Ramos (cell line): ENCODE measurements around the gene SLC22A15.
"Not testable (repeated sequence)": the region's sequence is repeated elsewhere in the genome, so short reads cannot be mapped to it uniquely, and the experiment has no call there.

Source experiments
- in situ Hi-C: fragments of 300-500 bp; cut with MboI; formaldehyde crosslinking; loops from one replicate; pipeline ENCODE4 v1.14.3; 2022; ENCODE audit warnings: low sequenced_read_pairs; ENCODE audit not compliant: unreplicated experiment

Gene SLC22A15

GRCh38 chr1:116024626-116025025 lies 48.3 kb downstream of the SLC22A15 start:
- in situ Hi-C loops, result no loop called here

- in situ Hi-C loops, result no loop called here
These were observed 50.3 kb downstream of the SLC22A15 start for GRCh38 chr1:116026631-116027030.

GRCh38 chr1:116031302-116031835 lies 55.1 kb downstream of the SLC22A15 start:
- in situ Hi-C loops, result no loop called here

DNA sequence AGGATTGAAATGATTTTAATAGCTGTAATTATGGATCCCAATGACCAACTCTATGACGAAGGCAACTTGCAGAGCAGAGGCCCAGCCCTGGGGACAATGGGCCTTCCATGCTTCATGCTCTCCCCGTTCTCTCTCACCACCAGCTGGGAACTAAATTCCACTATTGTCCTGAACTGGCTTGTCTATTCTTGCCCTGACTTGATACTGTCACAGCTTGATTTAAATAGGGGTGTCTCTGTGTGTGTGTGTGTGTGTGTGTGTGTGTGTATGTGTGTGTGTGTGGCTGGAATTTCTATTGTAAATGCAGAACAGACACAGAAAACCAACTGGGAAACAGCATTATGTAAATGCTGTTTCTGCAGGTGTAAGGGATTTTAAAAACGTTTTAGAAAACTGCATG lies 57.0 kb downstream of the SLC22A15 start:
- in situ Hi-C loops, result no loop called here

DNA sequence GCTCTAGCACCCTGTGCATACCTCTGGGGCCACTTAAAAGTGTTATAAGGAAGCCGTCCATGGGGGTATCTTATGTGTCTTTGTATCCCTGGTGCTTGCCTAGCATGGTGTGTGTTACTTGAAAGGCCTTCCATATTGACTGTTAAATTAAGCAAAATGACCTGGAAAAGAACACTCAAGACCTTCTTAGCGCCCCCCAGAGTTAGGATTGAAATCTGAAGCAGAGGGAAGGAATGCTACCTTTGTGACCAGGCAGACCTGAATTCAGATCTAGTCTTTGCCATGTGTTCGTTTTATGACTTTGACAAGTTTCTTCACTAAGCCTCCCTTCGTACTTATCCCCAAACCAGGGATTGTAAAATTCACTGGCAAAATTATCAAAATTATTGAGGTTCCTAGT lies 59.9 kb downstream of the SLC22A15 start:
- in situ Hi-C loops, result no loop called here

- in situ Hi-C loops, result no loop called here
These were observed 62.4 kb downstream of the SLC22A15 start for GRCh38 chr1:116038679-116039078.

- in situ Hi-C loops, result no loop called here
These were observed 67.8 kb downstream of the SLC22A15 start for GRCh38 chr1:116044071-116044470.

- in situ Hi-C loops, result not testable (repeated sequence)
These were observed 70.6 kb downstream of the SLC22A15 start for GRCh38 chr1:116046933-116047332.

- in situ Hi-C loops, result not testable (repeated sequence)
These were observed 75.6 kb downstream of the SLC22A15 start for GRCh38 chr1:116051896-116052295.

- in situ Hi-C loops, result no loop called here
These were observed 85.9 kb downstream of the SLC22A15 start for GRCh38 chr1:116062201-116062600.

DNA sequence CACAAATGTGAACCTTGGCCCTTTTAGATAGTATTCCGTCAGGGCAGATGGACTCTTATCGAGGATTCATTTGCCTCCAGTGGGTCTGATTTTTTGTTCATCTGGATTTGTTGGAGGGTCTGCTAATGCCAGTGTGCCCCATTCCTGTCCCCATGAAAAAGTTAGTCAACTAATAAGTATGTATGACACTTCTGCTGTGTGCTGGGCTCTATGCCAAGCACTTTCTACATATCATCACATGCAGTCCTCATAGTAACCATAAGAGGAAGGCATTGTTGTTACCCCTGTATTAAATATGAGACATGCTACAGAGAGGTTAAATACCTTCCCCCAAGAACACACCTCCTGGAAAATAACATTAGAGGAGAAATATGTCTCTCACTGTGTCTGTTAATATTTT lies 88.3 kb downstream of the SLC22A15 start:
- in situ Hi-C loops, result no loop called here

DNA sequence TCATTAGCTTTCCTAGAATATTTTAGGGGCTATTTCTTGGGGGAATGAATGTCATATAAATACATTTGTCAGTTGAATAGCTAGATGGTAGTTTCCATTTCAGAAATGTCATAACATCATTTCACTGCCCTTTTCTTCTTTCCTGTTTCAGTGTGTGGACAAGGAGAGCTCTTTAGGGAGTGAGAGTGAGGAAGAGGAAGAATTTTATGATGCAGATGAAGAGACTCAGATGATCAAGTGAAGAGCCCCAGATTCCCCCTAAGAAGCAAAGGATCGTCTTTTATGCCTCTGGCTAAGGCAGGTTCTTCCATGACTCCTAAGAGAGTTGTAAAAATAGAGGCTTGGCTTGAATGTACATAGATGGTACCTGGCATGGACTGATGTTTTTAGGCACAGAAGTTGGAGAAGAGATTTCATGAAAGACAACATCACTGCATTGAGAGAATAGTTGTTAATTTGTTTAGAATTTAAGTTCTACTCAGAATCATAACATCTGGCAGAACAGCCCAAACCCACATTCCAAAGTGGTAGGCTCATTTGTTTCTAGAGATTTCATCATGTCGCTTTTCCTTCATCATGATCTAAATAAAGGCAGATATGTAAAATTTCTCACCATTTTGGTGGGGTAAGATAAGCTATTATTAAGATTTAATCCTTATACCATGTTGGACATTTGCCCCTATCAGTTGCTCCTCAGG lies 90.7 kb downstream of the SLC22A15 start:
- in situ Hi-C loops, result no loop called here

DNA sequence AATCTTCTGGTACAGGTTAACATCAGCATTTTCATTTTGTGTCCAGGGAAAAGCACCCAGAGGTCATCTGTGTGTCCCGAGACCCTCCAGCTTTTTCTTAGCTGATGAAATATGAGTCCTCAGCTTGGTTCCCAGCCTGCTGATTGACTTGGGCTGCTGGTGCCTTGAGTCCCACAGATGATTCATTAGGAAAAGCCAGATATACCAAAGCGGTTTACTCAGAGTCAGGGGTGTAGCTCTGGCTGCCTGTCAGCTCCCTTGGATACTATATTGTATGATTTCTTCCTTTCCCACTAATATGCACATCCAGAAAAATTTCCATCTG lies 91.2 kb downstream of the SLC22A15 start:
- in situ Hi-C loops, result no loop called here

DNA sequence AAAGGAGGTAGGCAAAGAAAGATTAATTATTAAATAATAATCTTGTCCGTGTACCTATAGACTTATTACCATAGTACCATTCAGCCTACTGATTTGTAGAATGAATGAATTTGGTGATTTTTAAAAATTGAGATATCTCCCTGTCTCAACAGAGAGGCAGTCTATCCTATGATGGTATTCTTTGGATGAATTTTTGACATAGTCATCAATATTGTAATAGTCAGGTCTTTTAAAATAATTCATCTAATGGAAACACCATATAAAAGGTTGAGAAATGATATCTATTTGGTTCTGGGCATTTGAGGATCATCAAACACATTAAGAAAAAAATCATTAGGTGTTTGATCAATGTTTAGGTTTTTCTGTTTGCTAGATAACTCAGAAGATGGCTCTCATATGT lies 99.3 kb downstream of the SLC22A15 start:
- in situ Hi-C loops, result no loop called here

DNA sequence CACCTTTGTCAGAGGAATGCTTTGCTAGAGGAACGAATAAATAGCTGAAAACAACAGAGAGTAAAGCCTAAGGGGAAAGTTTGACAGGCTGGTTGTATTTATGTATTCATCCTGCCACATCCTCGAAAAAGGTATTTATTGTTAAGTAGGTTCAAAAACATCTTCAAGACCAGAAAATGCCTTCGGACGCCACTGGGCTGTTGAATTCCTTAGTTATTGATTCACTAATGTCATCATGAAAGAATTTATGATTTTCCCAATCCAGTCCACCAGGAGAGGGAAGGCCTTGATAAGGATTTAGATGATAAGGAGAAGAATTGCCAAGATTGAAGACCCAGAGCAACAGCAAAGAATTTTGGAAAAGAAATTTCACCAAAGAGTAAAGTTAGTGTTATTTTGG lies 99.7 kb downstream of the SLC22A15 start:
- in situ Hi-C loops, result no loop called here

- in situ Hi-C loops, result no loop called here
These were observed 100.5 kb downstream of the SLC22A15 start for GRCh38 chr1:116076831-116077230.

GRCh38 chr1:116078699-116079223 lies 102.4 kb downstream of the SLC22A15 start:
- in situ Hi-C loops, result no loop called here

DNA sequence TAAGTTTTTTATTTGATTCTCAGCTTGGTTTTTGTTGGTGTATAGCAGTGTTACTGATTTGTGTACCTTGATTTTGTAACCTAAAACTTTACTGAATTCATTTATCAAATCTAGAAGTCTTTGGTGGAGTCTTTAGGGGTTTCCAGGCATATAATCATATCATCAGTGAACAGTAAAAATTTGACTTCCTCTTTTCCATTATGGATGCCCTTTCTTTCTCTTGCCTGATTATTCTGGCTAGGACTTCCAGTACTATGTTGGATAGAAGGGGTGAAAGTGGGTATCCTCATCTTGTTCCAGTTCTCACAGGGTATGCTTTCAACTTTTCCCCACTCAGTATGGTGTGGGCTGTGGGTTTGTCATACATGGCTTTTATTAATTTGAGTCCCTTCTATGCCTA lies 111.3 kb downstream of the SLC22A15 start:
- in situ Hi-C loops, result no loop called here

- in situ Hi-C loops, result no loop called here
These were observed 113.6 kb downstream of the SLC22A15 start for GRCh38 chr1:116089870-116090269.

GRCh38 chr1:116091083-116091482 lies 114.8 kb downstream of the SLC22A15 start:
- in situ Hi-C loops, result no loop called here

DNA sequence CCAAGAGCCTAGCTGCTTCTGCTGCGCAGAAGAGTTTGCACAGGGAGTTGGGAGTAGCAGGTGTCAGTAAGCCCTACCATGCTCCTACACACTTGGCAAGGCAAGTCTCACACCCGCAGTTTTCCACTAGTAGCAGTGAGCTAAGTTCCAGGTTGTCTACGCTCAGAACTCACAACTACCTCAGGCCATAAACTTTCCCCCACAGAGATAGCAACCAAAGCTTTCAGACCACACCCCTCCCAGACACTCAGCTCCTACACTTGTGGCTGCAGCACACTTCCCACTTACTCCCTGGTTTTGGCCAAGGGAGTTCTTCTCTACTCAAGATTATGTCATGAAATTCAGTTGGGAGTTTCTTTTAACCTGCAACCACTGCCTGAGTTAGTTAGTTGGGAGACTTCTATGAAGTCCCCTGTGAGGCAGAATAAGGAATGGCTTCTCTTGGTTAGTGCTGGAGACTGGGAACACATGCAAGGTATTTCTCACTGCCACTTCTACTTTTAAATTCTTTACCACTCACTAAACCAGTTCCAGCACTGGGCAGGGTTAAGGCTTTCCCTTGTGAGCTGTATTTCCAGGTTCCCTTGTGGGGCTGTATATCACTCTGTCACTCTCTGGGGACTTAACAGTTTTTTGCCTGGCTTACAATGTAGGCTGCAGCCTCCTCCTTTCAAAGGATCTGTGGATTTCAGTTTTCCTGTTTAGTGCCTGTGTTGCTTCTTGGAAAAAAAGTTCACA lies 116.6 kb downstream of the SLC22A15 start:
- in situ Hi-C loops, result no loop called here

GRCh38 chr1:116095027-116095426 lies 118.7 kb downstream of the SLC22A15 start:
- in situ Hi-C loops, result no loop called here
